Mesendoderm (in vitro differentiated cells): ENCODE data around the gene FBLN1.

Experiments
- DNase-seq: peaks from one replicate; pipeline ENCODE4 v3.0.0; 2013
- H2AK5ac ChIP-seq: 2 replicates; pipeline ENCODE4 v1.6.1; 2013; ENCODE audit warnings: low read length, inconsistent platforms
- H2BK120ac ChIP-seq: 2 replicates; pipeline ENCODE4 v1.6.1; 2013; ENCODE audit warnings: low read depth, mild to moderate bottlenecking, low read length, moderate library complexity, mixed read lengths
- H2BK15ac ChIP-seq: replicated peaks from 2 replicates; pipeline ENCODE4 v1.6.1; 2013; ENCODE audit warnings: low read depth, mild to moderate bottlenecking, moderate library complexity
- H2BK5ac ChIP-seq: 2 replicates; pipeline ENCODE4 v1.6.1; 2013; ENCODE audit warnings: low read length, inconsistent platforms
- H3K18ac ChIP-seq: 2 replicates; pipeline ENCODE4 v1.6.1; 2013; ENCODE audit warnings: mild to moderate bottlenecking, low read length, mixed read lengths
- H3K23ac ChIP-seq: one replicate; pipeline ENCODE4 v1.6.1; 2013; ENCODE audit warnings: low read length
- H3K27ac ChIP-seq: 2 replicates; pipeline ENCODE4 v1.5.1; 2013; ENCODE audit warnings: low read depth, mild to moderate bottlenecking, inconsistent platforms, low read length, moderate library complexity
- H3K27me3 ChIP-seq: 2 replicates; pipeline ENCODE4 v1.6.1; 2013; ENCODE audit warnings: low read length, control low read depth, mild to moderate bottlenecking, inconsistent platforms; ENCODE audit not compliant: insufficient read depth, poor library complexity
- H3K36me3 ChIP-seq: 2 replicates; pipeline ENCODE4 v1.6.1; 2013; ENCODE audit warnings: low read length, inconsistent platforms; ENCODE audit not compliant: control insufficient read depth, insufficient read depth
- H3K4ac ChIP-seq: one replicate; pipeline ENCODE4 v1.6.1; 2013; ENCODE audit warnings: low read depth, mild to moderate bottlenecking, low read length, moderate library complexity
- H3K4me1 ChIP-seq: 2 replicates; pipeline ENCODE4 v1.6.1; 2013; ENCODE audit warnings: low read depth, low read length, inconsistent platforms; ENCODE audit not compliant: control insufficient read depth
- H3K4me2 ChIP-seq: 2 replicates; pipeline ENCODE4 v1.6.1; 2013; ENCODE audit warnings: low read length
- H3K4me3 ChIP-seq: 2 replicates; pipeline ENCODE4 v1.5.1; 2013; ENCODE audit warnings: mild to moderate bottlenecking, low read length
- H3K56ac ChIP-seq: one replicate; pipeline ENCODE4 v1.6.1; 2013; ENCODE audit warnings: low read length
- H3K79me1 ChIP-seq: 2 replicates; pipeline ENCODE4 v1.6.1; 2013; ENCODE audit warnings: low read length, inconsistent platforms
- H3K79me2 ChIP-seq: 2 replicates; pipeline ENCODE4 v1.6.1; 2013; ENCODE audit warnings: mild to moderate bottlenecking, low read length; ENCODE audit not compliant: control insufficient read depth, insufficient read depth
- H3K9ac ChIP-seq: 2 replicates; pipeline ENCODE4 v1.6.1; 2013; ENCODE audit warnings: low read length, inconsistent platforms
- H4K5ac ChIP-seq: one replicate; pipeline ENCODE4 v1.6.1; 2013; ENCODE audit warnings: low read length
- H4K8ac ChIP-seq: one replicate; pipeline ENCODE4 v1.6.1; 2013; ENCODE audit warnings: low read depth, mild to moderate bottlenecking, control low read depth, low read length, moderate library complexity
- WGBS: extraction: QIAGEN DNeasy Blood & Tissue Kit; methylation state at CpG from one replicate; pipeline ENCODE4 v1.1.7; 2013; ENCODE audit warnings: low lambda C conversion rate, missing lambda C conversion rate; ENCODE audit not compliant: insufficient coverage; ENCODE audit errors: extremely low coverage; 5-methylcytosine and 5-hydroxymethylcytosine counted together

FBLN1 gene

GRCh38 chr22:45527456-45527855 lies 24.8 kb downstream of the FBLN1 start:
- Histone ChIP-seq H3K27me3 (no peaks in the 10 kb centered on the region), H2BK15ac (no peak overlapping the region), H3K4me3 (no peak overlapping the region), H2BK5ac (no peak overlapping the region), H2BK120ac (no peak overlapping the region), H3K56ac (no peak overlapping the region), H3K4me2 (no peak overlapping the region), H3K23ac (no peak overlapping the region), H3K18ac (no peak overlapping the region), H3K79me1 (peaks cover 8% of the 10 kb centered on the region), H4K8ac (no peak overlapping the region), H3K4ac (no peak overlapping the region), H2AK5ac (no peak overlapping the region), H3K79me2 (no peaks in the 10 kb centered on the region), H3K9ac (no peak overlapping the region), H3K27ac (no peak overlapping the region), H3K4me1 (no peaks in the 10 kb centered on the region), H3K36me3 (peaks cover 40% of the 10 kb centered on the region), H4K5ac (no peak overlapping the region)
- DNase-seq: no peak
- no CpG with 5 or more reads among the region's 6 CpGs for whole genome bisulfite sequencing

GRCh38 chr22:45528046-45528445 lies 25.4 kb downstream of the FBLN1 start:
- H2BK15ac ChIP-seq: no peak overlapping the region
- no peak overlapping the region for H2BK5ac ChIP-seq
- no peak overlapping the region for H3K56ac ChIP-seq
- no peak overlapping the region for H2AK5ac ChIP-seq
- H4K8ac ChIP-seq: no peak overlapping the region
- no peak overlapping the region for H3K4me2 ChIP-seq
- no peak for DNase-seq
- no peak overlapping the region for H3K27ac ChIP-seq
- no peak overlapping the region for H3K9ac ChIP-seq
- H3K79me1 ChIP-seq: peaks cover 4% of the 10 kb centered on the region
- H2BK120ac ChIP-seq: no peak overlapping the region
- H3K4me3 ChIP-seq: no peak overlapping the region
- no peak overlapping the region for H3K23ac ChIP-seq
- H3K36me3 ChIP-seq: peaks cover 41% of the 10 kb centered on the region
- no peaks in the 10 kb centered on the region for H3K79me2 ChIP-seq
- H3K4me1 ChIP-seq: no peaks in the 10 kb centered on the region
- no peaks in the 10 kb centered on the region for H3K27me3 ChIP-seq
- no peak overlapping the region for H3K18ac ChIP-seq
- H4K5ac ChIP-seq: no peak overlapping the region
- no peak overlapping the region for H3K4ac ChIP-seq
- no CpG with 5 or more reads among the region's 9 CpGs for WGBS

- Histone ChIP-seq H3K36me3 (peaks cover 41% of the 10 kb centered on the region), H3K27ac (no peak overlapping the region)
- no CpG with 5 or more reads among the region's 11 CpGs for WGBS
Observed at GRCh38 chr22:45529105-45529504, 26.4 kb downstream of the FBLN1 start.

GRCh38 chr22:45529971-45530575 lies 27.4 kb downstream of the FBLN1 start:
- Histone ChIP-seq H3K4ac (no peak overlapping the region), H2BK15ac (no peak overlapping the region), H3K36me3 (peaks cover 45% of the 10 kb centered on the region), H2BK120ac (no peak overlapping the region), H3K4me3 (no peak overlapping the region), H3K56ac (no peak overlapping the region), H4K8ac (no peak overlapping the region), H3K4me2 (no peak overlapping the region), H3K79me2 (no peaks in the 10 kb centered on the region), H3K27ac (no peak overlapping the region), H2AK5ac (no peak overlapping the region), H3K27me3 (no peaks in the 10 kb centered on the region), H3K18ac (no peak overlapping the region), H4K5ac (no peak overlapping the region), H3K23ac (no peak overlapping the region), H3K79me1 (no peaks in the 10 kb centered on the region), H3K9ac (no peak overlapping the region), H2BK5ac (no peak overlapping the region), H3K4me1 (no peaks in the 10 kb centered on the region)
- no peak for DNase-seq
- no CpG with 5 or more reads among the region's 11 CpGs for WGBS

More at GRCh38 chr22:45529105-45529504, 26.4 kb downstream of the FBLN1 start:
- no peak overlapping the region for H2BK5ac ChIP-seq
- H3K56ac ChIP-seq: no peak overlapping the region
- no peak overlapping the region for H2BK15ac ChIP-seq
- H2AK5ac ChIP-seq: no peak overlapping the region
- H3K79me1 ChIP-seq: no peaks in the 10 kb centered on the region
- H2BK120ac ChIP-seq: no peak overlapping the region
- no peak overlapping the region for H3K18ac ChIP-seq
- H3K4me3 ChIP-seq: no peak overlapping the region
- no peak overlapping the region for H3K4ac ChIP-seq
- H3K9ac ChIP-seq: no peak overlapping the region
- no peak overlapping the region for H3K23ac ChIP-seq
- H4K5ac ChIP-seq: no peak overlapping the region
- no peaks in the 10 kb centered on the region for H3K4me1 ChIP-seq
- no peaks in the 10 kb centered on the region for H3K27me3 ChIP-seq
- no peaks in the 10 kb centered on the region for H3K79me2 ChIP-seq
- no peak overlapping the region for H4K8ac ChIP-seq
- no peak for DNase-seq
- no peak overlapping the region for H3K4me2 ChIP-seq

- DNase-seq: no peak
- Histone ChIP-seq H3K4me3 (no peak overlapping the region), H3K4ac (no peak overlapping the region), H3K4me1 (no peaks in the 10 kb centered on the region), H2BK15ac (no peak overlapping the region), H3K18ac (no peak overlapping the region), H3K27me3 (no peaks in the 10 kb centered on the region), H3K23ac (no peak overlapping the region), H4K5ac (no peak overlapping the region), H4K8ac (no peak overlapping the region), H3K79me1 (no peaks in the 10 kb centered on the region), H2BK5ac (no peak overlapping the region), H3K4me2 (no peak overlapping the region), H3K56ac (no peak overlapping the region), H3K9ac (no peak overlapping the region), H3K36me3 (peaks cover 38% of the 10 kb centered on the region), H2AK5ac (no peak overlapping the region), H3K79me2 (no peaks in the 10 kb centered on the region), H2BK120ac (no peak overlapping the region), H3K27ac (no peak overlapping the region)
- WGBS: no CpG with 5 or more reads among the region's 9 CpGs
Observed at GRCh38 chr22:45531441-45532234, 29.0 kb downstream of the FBLN1 start.
